HUES64 (cell line): Measurements from ENCODE around the gene PUS3.
"Not testable (repeated sequence)": the region's sequence is repeated elsewhere in the genome, so short reads cannot be mapped to it uniquely, and the experiment has no call there.

Source experiments
- H3K27ac ChIP-seq: 2 replicates; pipeline ENCODE4 v1.7.0; 2013; ENCODE audit warnings: low read depth, low read length, inconsistent platforms
- H3K27me3 ChIP-seq: 2 replicates; pipeline ENCODE4 v1.6.1; 2013; ENCODE audit warnings: mild to moderate bottlenecking, low read length; ENCODE audit not compliant: insufficient read depth
- H3K36me3 ChIP-seq: 2 replicates; pipeline ENCODE4 v1.6.1; 2013; ENCODE audit warnings: mild to moderate bottlenecking, low read length; ENCODE audit not compliant: insufficient read depth
- H3K4me1 ChIP-seq: 2 replicates; pipeline ENCODE4 v1.6.1; 2013; ENCODE audit warnings: mild to moderate bottlenecking, low read length, moderate library complexity; ENCODE audit not compliant: insufficient read depth
- H3K4me3 ChIP-seq: 2 replicates; pipeline ENCODE4 v1.5.1; 2013; ENCODE audit warnings: mild to moderate bottlenecking, low read length, moderate library complexity
- H3K9ac ChIP-seq: 2 replicates; pipeline ENCODE4 v1.6.1; 2013; ENCODE audit warnings: mild to moderate bottlenecking, low read depth, low read length
- H3K9me3 ChIP-seq: 2 replicates; pipeline ENCODE4 v1.6.1; 2013; ENCODE audit warnings: low read depth, low read length; ENCODE audit not compliant: insufficient read depth
- WGBS: fragments of 150-250, 120-280 bp; methylation state at CpG from one replicate; pipeline ENCODE4 v1.1.7; 2013; ENCODE audit warnings: missing lambda C conversion rate; 5-methylcytosine and 5-hydroxymethylcytosine counted together

PUS3 gene

DNA sequence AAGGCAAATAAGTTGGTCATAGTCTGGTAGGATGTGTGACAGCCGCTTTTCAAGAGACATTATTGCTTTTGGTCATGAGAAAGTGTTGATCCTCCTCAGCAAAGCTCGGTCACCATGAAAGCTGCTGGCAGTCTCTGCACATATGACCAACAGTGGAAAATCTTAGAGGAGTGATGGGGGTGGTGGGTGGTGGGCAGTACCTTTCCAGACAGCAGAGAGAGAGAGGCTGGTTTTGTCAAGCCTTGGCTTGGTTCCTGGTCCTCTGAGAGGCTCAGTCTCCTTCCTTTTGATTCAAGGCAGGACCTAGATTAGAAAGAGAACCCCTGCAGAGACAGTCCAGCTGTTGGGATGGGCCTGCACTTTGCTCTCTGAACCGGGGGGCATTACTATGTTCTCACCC is 22.8 kb upstream of the PUS3 start:
- Histone ChIP-seq H3K27me3 (no peaks in the 10 kb centered on the region), H3K36me3 (no peaks in the 10 kb centered on the region), H3K9me3 (no peaks in the 10 kb centered on the region), H3K27ac (no peak overlapping the region), H3K4me1 (peaks cover 9% of the 10 kb centered on the region; the same call in 1 of the 2 replicates), H3K9ac (no peak overlapping the region), H3K4me3 (no peak overlapping the region)
- 85% methylated on average over 3 of the region's 3 CpGs for WGBS

DNA sequence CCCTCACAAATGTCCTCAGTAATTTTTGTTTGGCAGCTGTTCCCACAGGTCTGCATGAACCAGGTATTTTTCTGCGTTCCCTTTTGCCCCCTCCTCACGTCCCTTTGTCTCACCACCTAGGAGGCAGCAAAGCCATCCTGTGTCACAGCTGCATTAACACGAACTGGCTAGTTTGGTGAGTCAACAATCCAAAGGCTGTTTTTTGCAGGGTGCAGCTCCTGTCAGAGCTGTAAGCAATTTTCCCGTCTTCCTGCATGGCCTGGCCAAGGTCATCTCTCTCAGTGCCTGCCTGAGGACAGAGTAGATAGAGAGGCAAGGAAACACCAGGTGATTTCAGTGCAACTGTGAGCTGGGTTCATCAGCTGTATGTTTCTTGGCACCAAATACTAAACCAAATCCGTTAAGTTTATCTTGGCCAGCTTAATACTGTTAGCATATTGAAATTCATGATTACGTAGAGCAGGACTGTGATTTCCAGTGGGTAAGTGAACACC is 22.3 kb upstream of the PUS3 start:
- Histone ChIP-seq H3K9me3 (no peaks in the 10 kb centered on the region), H3K27me3 (no peaks in the 10 kb centered on the region), H3K9ac (no peak overlapping the region), H3K27ac (no peak overlapping the region), H3K4me3 (no peak overlapping the region), H3K4me1 (peaks cover 9% of the 10 kb centered on the region; the same call in 1 of the 2 replicates), H3K36me3 (no peaks in the 10 kb centered on the region)
- 74% methylated on average over 6 of the region's 6 CpGs for WGBS

DNA sequence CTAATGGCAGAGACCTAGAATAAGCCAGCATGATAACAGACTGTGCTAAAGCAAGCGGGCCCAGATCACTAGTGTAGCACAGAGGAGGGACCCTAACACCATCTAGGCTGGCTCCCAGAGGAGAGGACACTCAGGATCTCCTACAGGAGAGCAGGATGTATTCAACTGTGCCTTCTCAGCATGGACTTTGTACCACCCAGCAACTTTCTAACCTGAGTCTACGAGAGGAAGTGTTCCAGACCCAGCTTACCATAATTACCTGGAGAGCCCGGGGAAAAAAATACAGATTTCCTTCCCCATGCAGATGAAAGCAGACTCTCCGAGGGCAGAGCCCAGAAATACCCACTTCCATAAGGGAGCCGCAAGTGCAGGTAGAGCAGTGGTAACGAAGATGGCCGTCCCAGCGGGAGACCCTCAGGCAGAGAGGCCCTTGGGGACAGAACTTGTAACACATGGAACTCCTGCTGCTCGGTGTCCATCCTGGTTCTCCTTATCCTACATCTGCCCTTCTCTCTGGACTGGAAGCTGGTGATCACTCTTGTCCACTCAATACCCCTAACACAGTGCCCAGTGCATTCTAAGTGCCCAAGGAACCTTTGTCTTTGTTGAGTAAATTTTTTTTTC is 21.5 kb upstream of the PUS3 start:
- Histone ChIP-seq H3K4me3 (no peak overlapping the region), H3K27me3 (no peaks in the 10 kb centered on the region), H3K27ac (no peak overlapping the region), H3K9me3 (no peaks in the 10 kb centered on the region), H3K36me3 (no peaks in the 10 kb centered on the region), H3K4me1 (peaks cover 9% of the 10 kb centered on the region; the same call in 1 of the 2 replicates), H3K9ac (no peak overlapping the region)
- WGBS = 89% methylated on average over 9 of the region's 9 CpGs

DNA sequence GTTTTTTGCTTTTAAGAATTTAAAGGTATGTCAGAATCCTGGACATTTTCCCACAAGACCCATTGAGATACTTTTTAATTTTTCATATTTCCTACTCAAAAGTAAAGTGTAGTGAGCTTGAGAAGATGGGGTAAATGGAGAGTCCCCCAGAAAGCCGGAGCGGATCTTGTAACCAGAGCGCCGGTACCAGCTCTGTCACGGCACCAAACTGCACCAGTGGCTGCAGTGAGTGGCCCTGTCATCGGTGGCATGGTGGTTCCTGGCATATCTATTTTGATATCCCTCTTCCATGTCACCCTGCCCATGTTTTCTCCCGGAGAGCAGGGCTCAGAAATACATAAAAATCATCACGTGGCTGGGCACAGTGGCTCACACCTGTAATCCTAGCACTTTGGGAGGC is 20.6 kb upstream of the PUS3 start:
- H3K9me3 ChIP-seq = no peaks in the 10 kb centered on the region
- H3K27me3 ChIP-seq = no peaks in the 10 kb centered on the region
- no peak overlapping the region for H3K4me3 ChIP-seq
- WGBS = 93% methylated on average over 8 of the region's 8 CpGs
- H3K36me3 ChIP-seq = no peaks in the 10 kb centered on the region
- no peak overlapping the region for H3K9ac ChIP-seq
- peaks cover 9% of the 10 kb centered on the region; the same call in 1 of the 2 replicates for H3K4me1 ChIP-seq
- no peak overlapping the region for H3K27ac ChIP-seq

DNA sequence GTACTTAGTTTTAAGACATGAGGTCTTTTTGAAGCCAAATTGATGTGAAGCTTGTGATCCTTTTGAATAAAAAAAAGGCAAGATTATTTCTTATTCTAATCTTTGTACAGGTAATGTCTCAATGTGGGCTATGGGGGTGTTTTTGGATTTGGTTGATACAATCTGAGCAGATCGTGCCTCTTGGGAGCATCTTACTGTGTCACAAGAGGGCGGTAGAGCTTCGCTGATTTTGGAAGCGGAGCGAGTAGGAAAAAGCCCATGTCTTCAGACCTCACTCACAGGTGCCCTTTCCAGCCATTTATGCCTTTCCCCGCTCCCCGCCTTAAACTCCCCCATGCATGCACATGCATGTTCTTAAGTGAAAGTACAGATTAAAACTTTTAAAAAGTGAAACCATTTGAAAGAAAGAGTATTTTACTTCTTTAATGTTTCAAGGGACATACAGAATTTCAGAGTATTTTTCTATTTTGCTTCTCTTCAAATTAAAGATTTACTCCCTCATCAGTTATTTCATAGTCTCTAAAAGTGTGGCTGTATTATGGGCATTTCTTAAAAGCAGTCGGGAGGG is 20.1 kb upstream of the PUS3 start:
- 10% methylated on average over 6 of the region's 8 CpGs for WGBS
- Histone ChIP-seq H3K27ac (no peak overlapping the region), H3K9me3 (no peaks in the 10 kb centered on the region), H3K4me3 (no peak overlapping the region), H3K9ac (no peak overlapping the region), H3K36me3 (no peaks in the 10 kb centered on the region), H3K27me3 (no peaks in the 10 kb centered on the region), H3K4me1 (peaks cover 9% of the 10 kb centered on the region; the same call in 1 of the 2 replicates)

DNA sequence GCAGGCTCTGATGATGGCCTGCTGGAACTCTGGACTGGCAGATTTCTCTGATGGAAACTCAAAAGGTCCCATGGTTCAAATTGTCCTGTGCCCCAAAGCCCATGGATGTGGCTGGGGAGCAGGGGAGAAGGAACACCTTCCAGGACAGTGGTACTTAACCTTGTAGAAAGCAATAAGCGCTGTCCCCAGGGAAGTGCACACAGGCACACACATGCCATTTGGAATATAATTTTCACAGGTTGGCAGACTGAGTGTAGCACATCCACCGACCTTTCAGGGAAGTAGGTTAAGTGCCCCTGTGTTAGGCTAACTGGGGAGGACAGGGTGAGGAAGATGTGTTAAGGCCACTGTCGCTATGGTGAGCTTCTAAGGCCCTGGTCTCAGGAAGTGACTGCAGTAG is 19.1 kb upstream of the PUS3 start:
- H3K9ac ChIP-seq = no peak overlapping the region
- 89% methylated on average over 3 of the region's 3 CpGs for WGBS
- H3K4me3 ChIP-seq = no peak overlapping the region
- H3K9me3 ChIP-seq = no peaks in the 10 kb centered on the region
- no peak overlapping the region for H3K27ac ChIP-seq
- no peaks in the 10 kb centered on the region for H3K36me3 ChIP-seq
- H3K27me3 ChIP-seq = no peaks in the 10 kb centered on the region
- H3K4me1 ChIP-seq = peaks cover 9% of the 10 kb centered on the region; the same call in 1 of the 2 replicates

DNA sequence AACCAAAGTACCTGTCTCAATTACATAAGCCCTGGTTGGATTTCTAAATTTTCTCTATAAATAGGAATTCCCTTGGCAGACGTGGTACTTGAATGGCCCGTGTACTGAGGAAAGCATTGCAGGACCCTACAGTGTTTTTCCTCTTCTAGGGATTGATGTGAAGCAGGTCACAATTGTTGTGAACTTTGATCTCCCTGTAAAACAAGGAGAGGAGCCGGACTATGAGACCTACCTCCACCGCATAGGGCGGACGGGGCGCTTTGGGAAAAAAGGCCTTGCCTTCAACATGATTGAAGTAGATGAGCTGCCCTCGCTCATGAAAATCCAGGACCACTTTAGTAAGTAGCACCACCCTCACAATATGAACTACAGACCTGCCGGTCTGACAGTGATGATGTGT is 18.0 kb upstream of the PUS3 start:
- Histone ChIP-seq H3K9ac (no peak overlapping the region), H3K27ac (no peak overlapping the region), H3K4me1 (peaks cover 9% of the 10 kb centered on the region; the same call in 1 of the 2 replicates), H3K27me3 (no peaks in the 10 kb centered on the region), H3K4me3 (no peak overlapping the region), H3K36me3 (no peaks in the 10 kb centered on the region), H3K9me3 (no peaks in the 10 kb centered on the region)
- 94% methylated on average over 9 of the region's 9 CpGs for WGBS

DNA sequence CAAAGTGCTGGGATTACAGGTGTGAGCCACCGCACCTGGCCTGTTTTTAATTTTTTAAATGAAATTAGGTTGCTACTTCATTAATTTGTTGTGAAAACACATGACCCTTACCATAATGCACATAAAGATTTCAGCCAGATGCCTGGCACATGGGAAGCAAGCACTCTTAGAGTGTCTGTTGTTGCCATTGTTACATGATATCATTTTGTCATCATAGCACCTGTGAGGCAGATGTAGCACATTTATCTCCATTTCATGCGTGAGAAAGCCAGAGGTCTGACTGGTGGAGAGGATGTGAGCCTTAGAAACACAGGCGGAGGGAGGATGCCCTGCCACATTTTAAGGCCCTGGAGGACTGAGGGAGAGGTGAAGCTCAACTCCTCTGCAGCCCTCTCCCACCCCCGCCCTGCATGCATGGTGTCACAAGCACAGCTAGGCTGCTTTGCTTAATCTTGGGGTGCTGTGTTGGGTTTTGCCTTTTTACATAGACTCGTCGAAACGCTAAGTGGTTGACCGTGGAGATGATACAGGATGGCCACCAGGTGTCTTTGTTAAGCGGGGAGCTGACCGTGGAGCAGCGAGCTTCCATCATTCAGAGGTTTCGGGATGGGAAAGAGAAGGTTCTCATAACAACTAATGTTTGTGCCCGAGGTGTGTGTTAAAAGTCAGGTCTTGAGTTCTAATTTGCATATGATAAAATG is 15.3 kb upstream of the PUS3 start:
- no peaks in the 10 kb centered on the region for H3K4me1 ChIP-seq
- no peak overlapping the region for H3K27ac ChIP-seq
- no peak overlapping the region for H3K9ac ChIP-seq
- 81% methylated on average over 12 of the region's 13 CpGs for WGBS
- H3K4me3 ChIP-seq = no peak overlapping the region
- H3K36me3 ChIP-seq = no peaks in the 10 kb centered on the region
- H3K27me3 ChIP-seq = no peaks in the 10 kb centered on the region
- no peaks in the 10 kb centered on the region for H3K9me3 ChIP-seq

DNA sequence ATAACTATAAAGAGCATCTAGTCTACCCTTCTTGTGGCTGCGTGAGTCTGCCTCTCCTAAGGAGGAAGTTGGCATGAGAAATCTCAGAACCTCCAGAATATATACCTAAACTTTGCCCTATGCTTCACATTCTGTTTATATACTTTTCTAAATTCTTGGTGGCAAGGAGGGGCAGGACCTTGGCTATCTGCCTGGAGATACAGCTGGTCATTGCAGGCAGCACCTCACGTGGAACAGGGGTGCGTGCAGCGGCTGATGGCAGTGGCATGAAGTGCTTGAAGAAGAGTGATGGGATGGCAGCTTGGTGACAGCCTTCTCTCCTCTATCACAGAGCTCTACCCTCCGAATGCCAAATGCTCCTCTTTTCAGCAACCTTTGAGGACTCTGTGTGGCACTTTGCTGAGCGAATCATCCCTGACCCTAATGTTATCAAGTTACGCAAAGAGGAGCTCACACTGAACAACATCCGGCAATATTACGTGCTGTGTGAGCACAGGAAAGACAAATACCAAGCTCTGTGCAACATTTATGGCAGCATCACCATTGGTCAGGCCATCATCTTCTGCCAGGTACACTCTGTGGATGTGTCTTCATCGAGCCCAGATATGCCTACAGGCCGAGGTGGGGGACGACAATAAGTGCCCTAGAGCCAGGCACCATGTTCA is 13.8 kb upstream of the PUS3 start:
- Histone ChIP-seq H3K9ac (no peak overlapping the region), H3K27me3 (no peaks in the 10 kb centered on the region), H3K4me3 (no peak overlapping the region), H3K9me3 (no peaks in the 10 kb centered on the region), H3K4me1 (no peaks in the 10 kb centered on the region), H3K36me3 (no peaks in the 10 kb centered on the region; the same call in 1 of the 2 replicates), H3K27ac (no peak overlapping the region)
- WGBS = 94% methylated on average over 12 of the region's 12 CpGs

DNA sequence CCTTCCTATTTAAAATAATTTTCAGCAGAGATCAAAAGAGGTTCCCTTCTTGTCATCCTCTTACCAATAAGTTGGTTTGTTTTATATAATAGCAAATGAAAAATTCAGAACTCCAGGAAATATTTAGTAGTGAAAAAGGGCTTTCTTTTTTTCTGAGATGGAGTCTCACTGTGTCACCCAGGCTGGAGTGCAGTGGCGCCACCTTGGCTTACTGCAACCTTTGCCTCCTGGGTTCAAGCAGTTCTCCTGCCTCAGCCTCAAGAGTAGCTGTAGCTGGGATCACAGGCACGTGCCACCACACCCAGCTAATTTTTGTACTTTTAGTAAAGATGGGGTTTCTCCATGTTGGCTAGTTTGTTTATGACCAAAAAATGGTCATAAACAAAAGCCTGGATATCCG is 11.6 kb upstream of the PUS3 start:
- H3K9me3 ChIP-seq, H3K4me1 ChIP-seq, H3K27ac ChIP-seq, H3K27me3 ChIP-seq, H3K4me3 ChIP-seq, H3K9ac ChIP-seq: not testable (repeated sequence)
- WGBS = 80% methylated on average over 3 of the region's 3 CpGs
- peaks cover 11% of the 10 kb centered on the region; the same call in 1 of the 2 replicates for H3K36me3 ChIP-seq
